GM12878 (cell line): ENCODE data around the gene CFAP47.

Experiments
- BCL11A ChIP-seq: IDR thresholded peaks from 2 replicates; pipeline ENCODE4 v1.6.1; 2011; ENCODE audit warnings: low read depth, low read length
- BCLAF1 ChIP-seq: fragments of 450-650 bp; IDR thresholded peaks from 2 replicates; pipeline ENCODE4 v1.6.1; 2017; ENCODE audit warnings: antibody characterized with exemption, mild to moderate bottlenecking, moderate library complexity
- CTCF ChIP-seq, 3 experiments: IDR thresholded peaks in 2 of 3; conservative IDR thresholded peaks in 1 of 3; 2 replicates each; pipeline ENCODE4 v1.5.1; 2011; ENCODE audit warnings: low read depth in 3 of 3, low read length in 3 of 3, mild to moderate bottlenecking in 3 of 3, control low read depth in 2 of 3, moderate library complexity in 2 of 3, inconsistent platforms in 1 of 3, mixed read lengths in 1 of 3; ENCODE audit not compliant: control insufficient read depth in 2 of 3, insufficient read depth in 1 of 3; ENCODE audit errors: extremely low read depth in 1 of 3
- EP300 ChIP-seq, 2 experiments: fragments of 150-350 bp in 1 of 2; IDR thresholded peaks; 2 replicates each; pipeline ENCODE4 v1.6.1; 2011 to 2012; ENCODE audit warnings: low read depth in 2 of 2, low read length in 2 of 2, borderline replicate concordance in 1 of 2, improper control_type of control experiment in 1 of 2, inconsistent platforms in 1 of 2; ENCODE audit not compliant: control insufficient read depth in 1 of 2
- MAX ChIP-seq: IDR thresholded peaks from 2 replicates; pipeline ENCODE4 v1.6.1; 2012; ENCODE audit warnings: low read depth, low read length, improper control_type of control experiment
- MYC ChIP-seq: IDR thresholded peaks from 2 replicates; pipeline ENCODE4 v1.6.1; 2011; ENCODE audit warnings: mild to moderate bottlenecking, low read length, moderate library complexity, inconsistent platforms; ENCODE audit not compliant: insufficient read depth, insufficient replicate concordance, insufficient read length, severe bottlenecking
- PKNOX1 ChIP-seq: fragments of 450-650 bp; IDR thresholded peaks from 2 replicates; pipeline ENCODE4 v1.6.1; 2016; ENCODE audit warnings: mild to moderate bottlenecking
- POLR2A ChIP-seq: IDR thresholded peaks from 2 replicates; pipeline ENCODE4 v1.6.1; 2011; ENCODE audit warnings: low read depth, mild to moderate bottlenecking, low read length
- PRDM15 ChIP-seq: fragments of 450-650 bp; formaldehyde crosslinking; IDR thresholded peaks from 2 replicates; pipeline ENCODE4 v1.4.0; 2020; ENCODE audit warnings: mild to moderate bottlenecking, moderate library complexity
- SPI1 ChIP-seq: IDR thresholded peaks from 2 replicates; pipeline ENCODE4 v1.6.1; 2011; ENCODE audit warnings: low read depth, mild to moderate bottlenecking, low read length, moderate library complexity, borderline replicate concordance; ENCODE audit not compliant: insufficient read depth
- USF2 ChIP-seq: IDR thresholded peaks from 2 replicates; pipeline ENCODE4 v1.6.1; 2011; ENCODE audit warnings: low read depth, low read length, improper control_type of control experiment, borderline replicate concordance
- TF ChIP-seq, protein P1 (sequence below): fragments of 450-650 bp; IDR thresholded peaks from 2 replicates; pipeline ENCODE4 v1.6.1; 2017; ENCODE audit warnings: mild to moderate bottlenecking

DNA sequence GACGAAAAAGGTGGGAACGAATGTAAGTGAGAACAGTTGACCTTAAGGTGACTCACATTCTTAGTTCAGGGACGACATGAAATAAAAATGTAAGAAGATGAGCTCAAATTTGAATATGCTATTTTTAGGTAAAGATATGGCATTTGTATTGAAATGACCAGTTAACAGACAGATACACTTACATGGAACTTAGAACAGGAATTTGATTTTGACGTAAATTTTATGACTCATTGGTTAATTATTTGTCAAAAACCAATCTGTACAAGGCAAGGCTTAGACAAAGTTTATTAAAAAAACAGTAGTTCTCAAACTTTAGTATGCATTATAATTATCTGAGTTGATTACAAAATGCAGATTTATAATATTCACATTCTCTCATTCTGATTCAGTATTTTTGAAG, 469.4 kb downstream of the CFAP47 start:
- TF ChIP-seq PRDM15 (no peak), POLR2A (no peak), PKNOX1 (no peak), SPI1 (no peak), USF2 (no peak), MAX (no peak), CTCF (IDR thresholded peaks at IDR 0.05 in 2 of 3, conservative IDR thresholded peaks at IDR 0.05 in 1 of 3; ENCODE audit: control insufficient read depth in 2 of 3, extremely low read depth in 1 of 3, insufficient read depth in 1 of 3, low read depth in 3 of 3, low read length in 3 of 3) (no peak), MYC (no peak), BCLAF1 (no peak), BCL11A (no peak), EP300 (IDR thresholded peaks at IDR 0.05; ENCODE audit: borderline replicate concordance in 1 of 2, control insufficient read depth in 1 of 2, low read depth in 2 of 2, low read length in 2 of 2) (no peak)
- TF ChIP-seq, protein P1, sequence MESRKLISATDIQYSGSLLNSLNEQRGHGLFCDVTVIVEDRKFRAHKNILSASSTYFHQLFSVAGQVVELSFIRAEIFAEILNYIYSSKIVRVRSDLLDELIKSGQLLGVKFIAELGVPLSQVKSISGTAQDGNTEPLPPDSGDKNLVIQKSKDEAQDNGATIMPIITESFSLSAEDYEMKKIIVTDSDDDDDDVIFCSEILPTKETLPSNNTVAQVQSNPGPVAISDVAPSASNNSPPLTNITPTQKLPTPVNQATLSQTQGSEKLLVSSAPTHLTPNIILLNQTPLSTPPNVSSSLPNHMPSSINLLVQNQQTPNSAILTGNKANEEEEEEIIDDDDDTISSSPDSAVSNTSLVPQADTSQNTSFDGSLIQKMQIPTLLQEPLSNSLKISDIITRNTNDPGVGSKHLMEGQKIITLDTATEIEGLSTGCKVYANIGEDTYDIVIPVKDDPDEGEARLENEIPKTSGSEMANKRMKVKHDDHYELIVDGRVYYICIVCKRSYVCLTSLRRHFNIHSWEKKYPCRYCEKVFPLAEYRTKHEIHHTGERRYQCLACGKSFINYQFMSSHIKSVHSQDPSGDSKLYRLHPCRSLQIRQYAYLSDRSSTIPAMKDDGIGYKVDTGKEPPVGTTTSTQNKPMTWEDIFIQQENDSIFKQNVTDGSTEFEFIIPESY, result no peak
